IPS DF 6.9 (cell line): Measurements from ENCODE around the gene XNDC1N.

Source experiments
- DNase-seq: peaks from one replicate; pipeline ENCODE4 v3.0.0-alpha.2; 2013; ENCODE audit warnings: low read depth, low spot score
- H3K27ac ChIP-seq: one replicate; pipeline ENCODE4 v1.5.1; 2013; ENCODE audit warnings: low read length, control low read depth
- H3K27me3 ChIP-seq: 2 replicates; pipeline ENCODE4 v1.6.1; 2013; ENCODE audit warnings: mild to moderate bottlenecking, low read length; ENCODE audit not compliant: control insufficient read depth, insufficient read depth
- H3K36me3 ChIP-seq: 2 replicates; pipeline ENCODE4 v1.6.1; 2013; ENCODE audit warnings: low read length; ENCODE audit not compliant: control insufficient read depth, insufficient read depth
- H3K4me1 ChIP-seq: 2 replicates; pipeline ENCODE4 v1.6.1; 2013; ENCODE audit warnings: low read length; ENCODE audit not compliant: control insufficient read depth, insufficient read depth
- H3K4me3 ChIP-seq: 2 replicates; pipeline ENCODE4 v1.5.1; 2013; ENCODE audit warnings: mild to moderate bottlenecking, low read length
- H3K9me3 ChIP-seq: 2 replicates; pipeline ENCODE4 v1.6.1; 2013; ENCODE audit warnings: low read length, inconsistent platforms; ENCODE audit not compliant: control insufficient read depth, insufficient read depth
- whole genome bisulfite sequencing: extraction: QIAGEN DNeasy Blood & Tissue Kit; methylation state at CpG from one replicate; pipeline ENCODE4 v1.1.7; 2013; ENCODE audit warnings: mixed read lengths, missing lambda C conversion rate; ENCODE audit not compliant: insufficient read length, insufficient coverage; 5-methylcytosine and 5-hydroxymethylcytosine counted together

The XNDC1N gene

GRCh38 chr11:71927820-71928736 is at the start of gene XNDC1N:
Gene XNDC1N, minus strand, starts transcription at chr11:71928594. Its CDS starts 5,241 bp downstream, at chr11:71923353.
- peak within 1 kb of the TSS; percentile 90 for H3K4me3 ChIP-seq
- no peaks in the 10 kb centered on the region for H3K27me3 ChIP-seq
- H3K4me1 ChIP-seq, result peaks cover 1% of the 10 kb centered on the region; the same call in 1 of the 2 replicates
- no peaks in the 10 kb centered on the region for H3K36me3 ChIP-seq
- H3K9me3 ChIP-seq, result no peaks in the 10 kb centered on the region
- no CpG with 5 or more reads among the region's 40 CpGs for WGBS
- peak; percentile 63 for DNase-seq
- no peak within 1 kb of the TSS for H3K27ac ChIP-seq

GRCh38 chr11:71977743-71978418 is 49.5 kb upstream of the XNDC1N start:
- no peak overlapping the region for H3K27ac ChIP-seq
- no CpG with 5 or more reads among the region's 7 CpGs for WGBS
- no peaks in the 10 kb centered on the region for H3K27me3 ChIP-seq
- peak; percentile 4 for DNase-seq
- no peak overlapping the region for H3K4me3 ChIP-seq
- H3K9me3 ChIP-seq, result no peaks in the 10 kb centered on the region
- no peaks in the 10 kb centered on the region for H3K36me3 ChIP-seq
- no peaks in the 10 kb centered on the region for H3K4me1 ChIP-seq

- no peak for DNase-seq
- no peaks in the 10 kb centered on the region for H3K27me3 ChIP-seq
- no peaks in the 10 kb centered on the region for H3K9me3 ChIP-seq
- no peaks in the 10 kb centered on the region for H3K4me1 ChIP-seq
- H3K36me3 ChIP-seq, result no peaks in the 10 kb centered on the region
- no peak overlapping the region for H3K27ac ChIP-seq
- no CpG with 5 or more reads among the region's 1 CpG for whole genome bisulfite sequencing
- no peak overlapping the region for H3K4me3 ChIP-seq
These were observed 48.7 kb upstream of the XNDC1N start for GRCh38 chr11:71977090-71977489.

GRCh38 chr11:71976551-71976950 is 48.2 kb upstream of the XNDC1N start:
- H3K4me3 ChIP-seq, result no peak overlapping the region
- H3K27ac ChIP-seq, result no peak overlapping the region
- no peak for DNase-seq
- no peaks in the 10 kb centered on the region for H3K4me1 ChIP-seq
- WGBS, result no CpG with 5 or more reads among the region's 5 CpGs
- no peaks in the 10 kb centered on the region for H3K9me3 ChIP-seq
- no peaks in the 10 kb centered on the region for H3K27me3 ChIP-seq
- no peaks in the 10 kb centered on the region for H3K36me3 ChIP-seq

- Histone ChIP-seq H3K4me1 (no peaks in the 10 kb centered on the region), H3K27me3 (no peaks in the 10 kb centered on the region), H3K9me3 (no peaks in the 10 kb centered on the region), H3K36me3 (no peaks in the 10 kb centered on the region), H3K4me3 (no peak overlapping the region), H3K27ac (no peak overlapping the region)
- WGBS, result no CpG with 5 or more reads among the region's 2 CpGs
- DNase-seq, result no peak
These were observed 43.3 kb upstream of the XNDC1N start for GRCh38 chr11:71971680-71972079.

GRCh38 chr11:71964641-71965040 is 36.2 kb upstream of the XNDC1N start:
- peaks cover 2% of the 10 kb centered on the region; the same call in 1 of the 2 replicates for H3K36me3 ChIP-seq
- WGBS, result no CpG with 5 or more reads among the region's 4 CpGs
- no peak overlapping the region for H3K27ac ChIP-seq
- H3K9me3 ChIP-seq, result no peaks in the 10 kb centered on the region
- DNase-seq, result no peak
- no peaks in the 10 kb centered on the region; the same call in 1 of the 2 replicates for H3K4me1 ChIP-seq
- H3K27me3 ChIP-seq, result no peaks in the 10 kb centered on the region
- H3K4me3 ChIP-seq, result no peak overlapping the region

- Histone ChIP-seq H3K4me1 (no peaks in the 10 kb centered on the region; the same call in 1 of the 2 replicates), H3K4me3 (no peak overlapping the region), H3K27me3 (no peaks in the 10 kb centered on the region), H3K36me3 (peaks cover 2% of the 10 kb centered on the region; the same call in 1 of the 2 replicates), H3K9me3 (no peaks in the 10 kb centered on the region), H3K27ac (no peak overlapping the region)
- WGBS, result no CpG with 5 or more reads among the region's 8 CpGs
- no peak for DNase-seq
These were observed 35.1 kb upstream of the XNDC1N start for GRCh38 chr11:71963468-71963867.

- Histone ChIP-seq H3K9me3 (no peaks in the 10 kb centered on the region), H3K27me3 (no peaks in the 10 kb centered on the region), H3K4me1 (no peaks in the 10 kb centered on the region; the same call in 1 of the 2 replicates), H3K4me3 (no peak overlapping the region), H3K36me3 (peaks cover 2% of the 10 kb centered on the region; the same call in 1 of the 2 replicates), H3K27ac (no peak overlapping the region)
- DNase-seq, result no peak
- WGBS, result no CpG with 5 or more reads among the region's 2 CpGs
These were observed 34.1 kb upstream of the XNDC1N start for GRCh38 chr11:71962428-71963038.

- Histone ChIP-seq H3K27ac (no peak overlapping the region), H3K4me3 (no peak overlapping the region), H3K36me3 (peaks cover 2% of the 10 kb centered on the region; the same call in 1 of the 2 replicates), H3K27me3 (no peaks in the 10 kb centered on the region), H3K9me3 (no peaks in the 10 kb centered on the region), H3K4me1 (no peaks in the 10 kb centered on the region; the same call in 1 of the 2 replicates)
- no peak for DNase-seq
- no CpG with 5 or more reads among the region's 3 CpGs for WGBS
These were observed 27.6 kb upstream of the XNDC1N start for GRCh38 chr11:71955898-71956456.

- Histone ChIP-seq H3K4me1 (no peaks in the 10 kb centered on the region), H3K27ac (no peak overlapping the region)
- DNase-seq, result no peak
These were observed 23.4 kb upstream of the XNDC1N start for GRCh38 chr11:71951741-71952310.

More at GRCh38 chr11:71951741-71952310, 23.4 kb upstream of the XNDC1N start:
- Histone ChIP-seq H3K36me3 (no peaks in the 10 kb centered on the region), H3K27me3 (no peaks in the 10 kb centered on the region), H3K4me3 (no peak overlapping the region), H3K9me3 (no peaks in the 10 kb centered on the region)
- WGBS, result no CpG with 5 or more reads among the region's 4 CpGs
